ENCODE measurements around the gene G3BP2. TPM values are rescaled to one million over a fixed set of nuclear protein-coding genes. Genes with fewer than 3 reads are reported as not detected.

Gene G3BP2
- total and polyA plus RNA-seq, 2 of the 8 experiments (the other 6 are each of a cell fraction or from before 2014, with no cell fraction given): 83.7 to 378 TPM

GRCh38 chr4:75643651-75644050 is 29.6 kb downstream of the G3BP2 start:
- H3K23me2 ChIP-seq (ENCODE audit: low read depth, low read length): no peaks in the 10 kb centered on the region
- H2BK5ac ChIP-seq (ENCODE audit: low read depth, low read length): no peak overlapping the region
- no peak overlapping the region for H2BK12ac ChIP-seq (ENCODE audit: low read depth, low read length)
- H3K4me2 ChIP-seq (ENCODE audit: insufficient read depth in 1 of 2, low read depth in 2 of 2, low read length in 2 of 2): no peak overlapping the region
- H3K9ac ChIP-seq (replicated peaks in 1 of 4; ENCODE audit: extremely low read depth in 1 of 4, low read depth in 3 of 4, low read length in 3 of 4): no peak overlapping the region
- no peak overlapping the region for H3K4me3 ChIP-seq (ENCODE audit: extremely low read depth in 1 of 4, insufficient read depth in 2 of 4, low read depth in 3 of 4, low read length in 4 of 4)
- no peak overlapping the region for H3K18ac ChIP-seq (ENCODE audit: extremely low read depth, low read length)
- no peak overlapping the region for H2BK20ac ChIP-seq (ENCODE audit: low read length)
- no peak overlapping the region for H4K5ac ChIP-seq (ENCODE audit: insufficient read length, low read depth, low read length)
- CTCF ChIA-PET (ENCODE audit: partially characterized antibody): interaction anchor here (1.1 kb wide), 2 partner anchors 10 to 80 kb away, joined by 4 to 5 read pairs; partner anchors contain the start of gene USO1
- no peaks in the 10 kb centered on the region for H3K27me3 ChIP-seq (replicated peaks in 1 of 4; ENCODE audit: control insufficient read depth in 3 of 4, extremely low read depth in 1 of 4, insufficient read depth in 3 of 4, low read length in 3 of 4)
- FAIRE-seq (no peak), DNase-seq (ENCODE audit: low read depth in 1 of 2, low spot score in 2 of 2) (no peak)
- H3K14ac ChIP-seq (ENCODE audit: insufficient read length): no peak overlapping the region
- no peak overlapping the region for H3K23ac ChIP-seq (ENCODE audit: insufficient read length)
- no peak overlapping the region for H4K8ac ChIP-seq (ENCODE audit: extremely low read depth, insufficient read depth, low read length)
- H2AFZ ChIP-seq (ENCODE audit: low read length): no peak overlapping the region
- no peaks in the 10 kb centered on the region for H3K9me3 ChIP-seq (ENCODE audit: insufficient read depth in 2 of 2, low read depth in 1 of 2, low read length in 1 of 2)
- POLR2A ChIA-PET (ENCODE audit: partially characterized antibody): interaction anchor here (0.9 to 1.5 kb wide), 4 partner anchors 10 to 80 kb away, joined by 3 read pairs; partner anchors contain the start of gene USO1
- no peak overlapping the region for H3K4ac ChIP-seq (replicated peaks; ENCODE audit: insufficient read length, low read depth, low read length)
- no peaks in the 10 kb centered on the region for H3K4me1 ChIP-seq (replicated peaks in 1 of 4; ENCODE audit: control insufficient read depth in 3 of 4, insufficient read depth in 4 of 4, low read length in 3 of 4)
- TF ChIP-seq JUN (IDR thresholded peaks at IDR 0.05; ENCODE audit: low read depth, low read length): no peak
- TF ChIP-seq RAD21 (IDR thresholded peaks at IDR 0.05 in 1 of 2, conservative IDR thresholded peaks at IDR 0.05 in 1 of 2; ENCODE audit: low read depth in 2 of 2, low read length in 2 of 2): no peak
- no peak for TF ChIP-seq TAF1 (IDR thresholded peaks at IDR 0.05; ENCODE audit: low read depth, low read length)
- no peak for TF ChIP-seq CTCF (IDR thresholded peaks at IDR 0.05; ENCODE audit: control extremely low read depth in 1 of 3, insufficient read depth in 1 of 3, low read depth in 1 of 3, low read length in 3 of 3)
- no peak for TF ChIP-seq POU5F1 (IDR thresholded peaks at IDR 0.05; ENCODE audit: low read depth, low read length)
- TF ChIP-seq E2F6 (IDR thresholded peaks at IDR 0.05): no peak
- no peak for TF ChIP-seq ATF3 (IDR thresholded peaks at IDR 0.05; ENCODE audit: insufficient read depth, low read depth, low read length)
- TF ChIP-seq SRF (IDR thresholded peaks at IDR 0.05; ENCODE audit: low read depth, low read length): no peak
- no peak for TF ChIP-seq GABPA (IDR thresholded peaks at IDR 0.05; ENCODE audit: borderline replicate concordance, insufficient read depth, low read length)
- H3K56ac ChIP-seq (replicated peaks; ENCODE audit: insufficient read length, low read depth, low read length): no peak overlapping the region
- no peak overlapping the region for H2AK5ac ChIP-seq (ENCODE audit: low read depth, low read length)
- peaks cover 2% of the 10 kb centered on the region; the same call in 1 of the 2 replicates for H3K79me1 ChIP-seq (ENCODE audit: low read depth, low read length)
- H4K20me1 ChIP-seq (replicated peaks in 1 of 2; ENCODE audit: control insufficient read depth in 1 of 2, insufficient read depth in 2 of 2, low read length in 2 of 2): peaks cover 0 to 3% of the 10 kb centered on the region in 2 experiments
- H2BK15ac ChIP-seq (ENCODE audit: low read length): no peak overlapping the region
- 88% methylated on average over 3 of the region's 3 CpGs; no CpG with 5 or more reads in 1 of the 2 experiments for WGBS, 2 experiments (ENCODE audit: extremely low coverage in 1 of 2, insufficient coverage in 1 of 2, insufficient read length in 1 of 2, insufficient replicate concordance in 2 of 2, low coverage in 1 of 2, low lambda C conversion rate in 2 of 2, missing lambda C conversion rate in 1 of 2)
- H3K79me2 ChIP-seq (ENCODE audit: control insufficient read depth in 1 of 2, insufficient read depth in 2 of 2, low read length in 2 of 2): peaks cover 0 to under 1% of the 10 kb centered on the region in 2 experiments; a peak in 1 of 4 replicates
- H4K91ac ChIP-seq (replicated peaks; ENCODE audit: insufficient read length, low read length): no peak overlapping the region
- H3K27ac ChIP-seq (ENCODE audit: low read depth, low read length): no peak overlapping the region
- peaks cover 21 to 72% (median 52%) of the 10 kb centered on the region in 4 experiments for H3K36me3 ChIP-seq (ENCODE audit: control insufficient read depth in 2 of 4, insufficient read depth in 4 of 4, low read length in 3 of 4)
- no peak overlapping the region for H2BK120ac ChIP-seq (replicated peaks; ENCODE audit: low read depth, low read length)
